K562 (cell line): ENCODE data around the gene LCLAT1. TPM values are rescaled to one million over a fixed set of nuclear protein-coding genes. Genes with fewer than 3 reads are reported as not detected.

Experiments used
- ATAC-seq: fragments of 200-7000 bp; cut with Tn5 transposase; 3 replicates; pipeline ENCODE4 v1.9.1; 2020; ENCODE audit warnings: moderate library complexity
- BruUV-seq: library from RNA; stranded (reverse); fragments of 400-500 nt; replicated peaks from 2 replicates; lab custom pipeline; 2021; lab: Mats Ljungman, UMichigan
- CTCF ChIA-PET: fragments of 300-600 bp; formaldehyde crosslinking; extraction: SDS; loops from one replicate; lab custom pipeline; 2021; ENCODE audit warnings: low intra/inter-chr PET ratio; lab: Yijun Ruan, JAX
- POLR2A ChIA-PET: fragments of 300-600, 350-650 bp; sonication (Branson Sonifier 250); formaldehyde crosslinking; extraction: SDS; loops from one replicate; lab custom pipeline; 2021; ENCODE audit warnings: antibody characterized with exemption, inconsistent platforms; lab: Yijun Ruan, JAX
- DNase-seq, 4 experiments: peaks; one replicate each; pipeline versions ENCODE4 v3.0.0 to v3.0.0-alpha.2; 2011 to 2018; ENCODE audit warnings: low spot score in 3 of 4, mixed read lengths in 3 of 4; ENCODE audit errors: extremely low read depth in 1 of 4
- FAIRE-seq: peaks from 2 replicates; lab custom pipeline; 2011; peaks lifted over from hg19 to GRCh38; lab: Jason Lieb, UNC
- H2AFZ ChIP-seq: 2 replicates; pipeline ENCODE4 v1.6.0; 2011; ENCODE audit warnings: low read depth, low read length, control low read depth, inconsistent platforms
- H3K27ac ChIP-seq: fragments of 200-600 bp; 3 replicates; pipeline ENCODE4 v1.8.0; 2011; ENCODE audit warnings: low read depth, mild to moderate bottlenecking, control low read depth, inconsistent platforms, low read length, moderate library complexity, mixed read lengths; ENCODE audit errors: extremely low read depth
- H3K27me3 ChIP-seq, 2 experiments: fragments of 300-600 bp in 1 of 2; 2 replicates in 1 of 2; 3 replicates in 1 of 2; pipeline versions ENCODE4 v1.6.0 to v1.8.0; 2011; ENCODE audit warnings: inconsistent platforms in 2 of 2, low read length in 2 of 2, mild to moderate bottlenecking in 1 of 2, mixed read lengths in 1 of 2, moderate library complexity in 1 of 2; ENCODE audit not compliant: control insufficient read depth in 2 of 2, insufficient read depth in 2 of 2
- H3K36me3 ChIP-seq: fragments of 300-600 bp; 3 replicates; pipeline ENCODE4 v1.8.0; 2011; ENCODE audit warnings: mild to moderate bottlenecking, low read length, inconsistent platforms; ENCODE audit not compliant: control insufficient read depth, insufficient read depth
- H3K4me1 ChIP-seq, 2 experiments: fragments of 200-600 bp in 1 of 2; replicated peaks in 1 of 2; 2 replicates in 1 of 2; 3 replicates in 1 of 2; pipeline versions ENCODE4 v1.5.1 to v1.8.0; 2011; ENCODE audit warnings: inconsistent platforms in 2 of 2, low read length in 2 of 2, mild to moderate bottlenecking in 1 of 2, mixed read lengths in 1 of 2, moderate library complexity in 1 of 2; ENCODE audit not compliant: control insufficient read depth in 2 of 2, insufficient read depth in 2 of 2
- H3K4me2 ChIP-seq: 2 replicates; pipeline ENCODE4 v1.6.1; 2011; ENCODE audit warnings: low read length, control low read depth, inconsistent platforms, mixed read lengths; ENCODE audit not compliant: insufficient read depth
- H3K4me3 ChIP-seq: fragments of 200-600 bp; sonication (generic), shearing (Covaris generic); 2 replicates; pipeline ENCODE4 v1.5.1; 2016; ENCODE audit warnings: control low read depth, inconsistent platforms
- H3K79me2 ChIP-seq: fragments of 200-600 bp; 3 replicates; pipeline ENCODE4 v1.8.0; 2011; ENCODE audit warnings: low read length, inconsistent platforms; ENCODE audit not compliant: control insufficient read depth, insufficient read depth
- H3K9ac ChIP-seq, 2 experiments: 2 replicates each; pipeline versions ENCODE4 v1.6.0 to v1.6.1; 2011; ENCODE audit warnings: low read depth in 2 of 2, low read length in 2 of 2, control low read depth in 1 of 2, inconsistent platforms in 1 of 2, mild to moderate bottlenecking in 1 of 2, mixed read lengths in 1 of 2; ENCODE audit not compliant: insufficient read depth in 1 of 2
- H3K9me1 ChIP-seq: one replicate; pipeline ENCODE4 v1.6.0; 2011; ENCODE audit warnings: inconsistent platforms, mild to moderate bottlenecking, low read length, moderate library complexity; ENCODE audit not compliant: control insufficient read depth, insufficient read depth
- H3K9me3 ChIP-seq: replicated peaks from 2 replicates; pipeline ENCODE4 v1.5.1; 2011; ENCODE audit warnings: low read depth, low read length, inconsistent platforms; ENCODE audit not compliant: control insufficient read depth, insufficient read depth
- H4K20me1 ChIP-seq: replicated peaks from 2 replicates; pipeline ENCODE4 v1.6.1; 2011; ENCODE audit warnings: low read length, inconsistent platforms, mixed read lengths; ENCODE audit not compliant: control insufficient read depth, insufficient read depth
- HMG20B ChIP-seq: fragments of 250-450 bp; sonication (Bioruptor Pico); IDR thresholded peaks from 2 replicates; pipeline ENCODE4 v1.5.0; 2021; ENCODE audit warnings: mild to moderate bottlenecking
- MTA2 ChIP-seq: fragments of 450-650 bp; IDR thresholded peaks from 2 replicates; pipeline ENCODE4 v1.6.1; 2016; ENCODE audit warnings: low read depth
- MTA3 ChIP-seq: fragments of 450-650 bp; formaldehyde crosslinking; IDR thresholded peaks from 2 replicates; pipeline ENCODE4 v1.6.1; 2017; ENCODE audit warnings: mild to moderate bottlenecking, borderline replicate concordance
- NFE2 ChIP-seq: IDR thresholded peaks from 2 replicates; pipeline ENCODE4 v1.6.1; 2014; ENCODE audit warnings: antibody characterized with exemption, low read depth
- NFRKB ChIP-seq: fragments of 450-650 bp; IDR thresholded peaks from 2 replicates; pipeline ENCODE4 v1.6.1; 2016; ENCODE audit warnings: low read depth
- PKNOX1 ChIP-seq: fragments of 450-650 bp; IDR thresholded peaks from 2 replicates; pipeline ENCODE4 v1.6.1; 2016
- SOX6 ChIP-seq: fragments of 450-650 bp; IDR thresholded peaks from 2 replicates; pipeline ENCODE4 v1.6.1; 2014; ENCODE audit warnings: mild to moderate bottlenecking
- SRSF7 ChIP-seq: fragments of 200-400 bp; formaldehyde crosslinking; optimal IDR thresholded peaks from 2 replicates; pipeline ENCODE3; 2017; ENCODE audit warnings: mild to moderate bottlenecking, low read depth, low read length
- TEAD2 ChIP-seq: fragments of 450-650 bp; IDR thresholded peaks from 2 replicates; pipeline ENCODE4 v1.6.1; 2016; ENCODE audit warnings: missing genetic modification characterization, control low read depth, missing compliant biosample characterization
- ZNF232 ChIP-seq: sonication (generic); formaldehyde crosslinking; IDR thresholded peaks from 2 replicates; pipeline ENCODE4 v1.8.0; 2022; ENCODE audit warnings: mild to moderate bottlenecking, missing genetic modification reagents
- ZNF395 ChIP-seq: fragments of 200-800 bp; sonication (Bioruptor generic); IDR thresholded peaks from 2 replicates; pipeline ENCODE4 v1.6.1; 2017; ENCODE audit warnings: missing genetic modification characterization, missing compliant biosample characterization
- ZNF551 ChIP-seq: fragments of 250-450 bp; sonication (Bioruptor Pico); IDR thresholded peaks from 2 replicates; pipeline ENCODE4 v1.5.0; 2021; ENCODE audit warnings: mild to moderate bottlenecking, moderate library complexity
- ZNF644 ChIP-seq: fragments of 200-800 bp; sonication (Bioruptor generic); IDR thresholded peaks from 2 replicates; pipeline ENCODE4 v1.6.1; 2016; ENCODE audit warnings: low read depth, missing genetic modification characterization, missing compliant biosample characterization
- WGBS: fragments of 100-300 bp; shearing (Covaris generic); methylation state at CpG from one replicate; pipeline ENCODE4 v1.1.6; 2016; ENCODE audit warnings: low coverage, mixed read lengths; ENCODE audit not compliant: insufficient coverage; ENCODE audit errors: missing lambda C conversion rate; 5-methylcytosine and 5-hydroxymethylcytosine counted together
- in situ Hi-C: fragments of 300-500 bp; cut with MboI; formaldehyde crosslinking; loops from 4 replicates; pipeline ENCODE4 v1.15.0; 2018; ENCODE audit warnings: inconsistent platforms, mixed read lengths
- intact Hi-C: fragments of 100-400 bp; cut with micrococcal nuclease; formaldehyde crosslinking; loops from 2 replicates; pipeline ENCODE4 v1.14.2; 2022
- polyA plus RNA-seq, 8 experiments: library from polyadenylated mRNA; depleted of rRNA in 4 of 8; stranded (reverse) in 5 of 8; unstranded in 3 of 8; fragments of >200 nt; fragmentation: Nextera tagmentation in 2 of 8; fragmentation: Illumina TruSeq in 1 of 8; extraction: Ambion mirVana in 2 of 8; extraction: Trizol in 1 of 8; gene quantifications; 2 replicates each; pipeline versions ENCODE4 v1.2.1 to v1.2.3, GENCODE V29; 2011 to 2014; ENCODE audit warnings: inconsistent platforms in 1 of 8, missing spikeins in 1 of 8
- total RNA-seq, 7 experiments: library from RNA; depleted of rRNA in 6 of 7; stranded (reverse); fragments of >200 nt in 6 of 7; fragmentation: Illumina TruSeq in 2 of 7; extraction: Trizol in 2 of 7; gene quantifications; 2 replicates each; pipeline versions ENCODE4 v1.2.1 to v1.2.3, GENCODE V29; 2011 to 2021; ENCODE audit warnings: low replicate concordance in 1 of 7

Gene LCLAT1
- total and polyA plus RNA-seq, 9 of the 15 experiments (the other 6 are each of a cell fraction or from before 2014, with no cell fraction given), result 8.9 to 63.3 (median 25.4) TPM

GRCh38 chr2:30463535-30463934 lies 16.5 kb downstream of the LCLAT1 start:
- no peak overlapping the region for H3K9ac ChIP-seq
- intact Hi-C loops, result no loop called here
- H3K9me3 ChIP-seq, result no peaks in the 10 kb centered on the region
- WGBS, result 16% methylated on average over 2 of the region's 2 CpGs
- FAIRE-seq, result no peak
- ChIA-PET CTCF (interaction anchor here (0.6 kb wide), 1 partner anchor 255 kb away, joined by 3 read pairs; no protein-coding TSS in a partner anchor), POLR2A (no interaction called here)
- H3K79me2 ChIP-seq, result peaks cover 79% of the 10 kb centered on the region
- no peak overlapping the region for H3K27ac ChIP-seq
- H3K9me1 ChIP-seq, result no peaks in the 10 kb centered on the region
- DNase-seq, result no peak
- H3K4me1 ChIP-seq, result peaks cover 2 to 11% of the 10 kb centered on the region in 2 experiments; a peak in 2 of 5 replicates
- no peak overlapping the region for H2AFZ ChIP-seq
- in situ Hi-C loops, result no loop called here
- no peak overlapping the region for H3K4me2 ChIP-seq
- no TSS peak for BruUV-seq
- H3K27me3 ChIP-seq, result no peaks in the 10 kb centered on the region
- no peaks in the 10 kb centered on the region; the same call in none of the 2 replicates for H4K20me1 ChIP-seq
- H3K4me3 ChIP-seq, result no peak overlapping the region
- ATAC-seq, result no peak
- no peaks in the 10 kb centered on the region for H3K36me3 ChIP-seq
- TF ChIP-seq ZNF551 (CRISPR knock-in tag), result no peak
- TF ChIP-seq SRSF7, result no peak
- no peak for TF ChIP-seq ZNF644 (tag)
- TF ChIP-seq MTA2, result no peak
- TF ChIP-seq NFRKB, result no peak
- no peak for TF ChIP-seq ZNF395 (CRISPR knock-in tag)
- TF ChIP-seq MTA3, result no peak
- TF ChIP-seq PKNOX1, result no peak
- TF ChIP-seq SOX6, result no peak
- TF ChIP-seq NFE2, result no peak
- TF ChIP-seq HMG20B (CRISPR knock-in tag), result no peak
- TF ChIP-seq TEAD2 (tag), result no peak
- TF ChIP-seq ZNF232, result no peak
